GM06990 (cell line): ENCODE results near the gene ZNF84.

Experiments used
- DNase-seq: peaks from one replicate; pipeline ENCODE4 v3.0.0-alpha.2; 2011; ENCODE audit not compliant: insufficient read length; ENCODE audit errors: extremely low read depth
- H3K27me3 ChIP-seq: replicated peaks from 2 replicates; pipeline ENCODE4 v1.6.0; 2011; ENCODE audit warnings: low read length; ENCODE audit not compliant: control insufficient read depth, insufficient read depth
- H3K36me3 ChIP-seq: 2 replicates; pipeline ENCODE4 v1.5.1; 2011; ENCODE audit warnings: low read length; ENCODE audit not compliant: control insufficient read depth, insufficient read depth
- H3K4me3 ChIP-seq: replicated peaks from 2 replicates; pipeline ENCODE4 v1.5.1; 2011; ENCODE audit warnings: low read depth, mild to moderate bottlenecking, control low read depth, low read length
- TF ChIP-seq, protein P1 (sequence below): IDR thresholded peaks from 2 replicates; pipeline ENCODE4 v1.5.1; 2011; ENCODE audit warnings: low read length, control low read depth, mild to moderate bottlenecking, inconsistent platforms; ENCODE audit not compliant: insufficient read depth, poor library complexity, severe bottlenecking

ZNF84 gene

DNA sequence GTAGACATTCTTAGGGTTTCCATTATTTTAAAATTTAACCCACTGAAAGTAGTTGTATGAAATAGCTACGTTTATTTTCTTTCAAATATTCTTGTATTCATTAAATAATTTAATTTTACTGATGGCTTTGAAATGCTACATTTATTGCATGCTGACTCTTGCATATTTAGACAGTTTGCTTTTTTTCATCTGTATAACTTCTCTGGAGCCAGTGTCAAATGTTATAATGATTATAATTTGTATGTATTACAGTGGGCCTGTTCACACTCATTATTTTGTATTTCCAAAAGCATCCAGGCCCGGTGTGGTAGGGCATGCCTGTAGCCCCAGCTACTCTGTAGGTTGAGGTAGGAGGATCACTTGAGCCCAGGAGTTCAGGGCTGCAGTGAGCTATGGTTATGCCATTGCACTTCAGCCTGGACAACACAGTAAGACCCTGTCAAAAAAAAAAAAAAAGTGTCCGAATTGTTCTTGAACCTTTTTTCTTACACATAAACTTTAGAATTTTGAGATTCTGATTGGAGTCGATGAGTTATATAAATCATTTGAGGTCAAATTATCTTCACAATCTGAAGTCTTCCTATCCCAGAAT, 905 bp downstream of the ZNF84 start:
- TF ChIP-seq, protein P1, sequence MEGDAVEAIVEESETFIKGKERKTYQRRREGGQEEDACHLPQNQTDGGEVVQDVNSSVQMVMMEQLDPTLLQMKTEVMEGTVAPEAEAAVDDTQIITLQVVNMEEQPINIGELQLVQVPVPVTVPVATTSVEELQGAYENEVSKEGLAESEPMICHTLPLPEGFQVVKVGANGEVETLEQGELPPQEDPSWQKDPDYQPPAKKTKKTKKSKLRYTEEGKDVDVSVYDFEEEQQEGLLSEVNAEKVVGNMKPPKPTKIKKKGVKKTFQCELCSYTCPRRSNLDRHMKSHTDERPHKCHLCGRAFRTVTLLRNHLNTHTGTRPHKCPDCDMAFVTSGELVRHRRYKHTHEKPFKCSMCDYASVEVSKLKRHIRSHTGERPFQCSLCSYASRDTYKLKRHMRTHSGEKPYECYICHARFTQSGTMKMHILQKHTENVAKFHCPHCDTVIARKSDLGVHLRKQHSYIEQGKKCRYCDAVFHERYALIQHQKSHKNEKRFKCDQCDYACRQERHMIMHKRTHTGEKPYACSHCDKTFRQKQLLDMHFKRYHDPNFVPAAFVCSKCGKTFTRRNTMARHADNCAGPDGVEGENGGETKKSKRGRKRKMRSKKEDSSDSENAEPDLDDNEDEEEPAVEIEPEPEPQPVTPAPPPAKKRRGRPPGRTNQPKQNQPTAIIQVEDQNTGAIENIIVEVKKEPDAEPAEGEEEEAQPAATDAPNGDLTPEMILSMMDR = no peak

GRCh38 chr12:133046698-133047097, 9.4 kb downstream of the ZNF84 start:
- DNase-seq = no peak
- H3K4me3 ChIP-seq = no peak overlapping the region
- no peaks in the 10 kb centered on the region for H3K27me3 ChIP-seq
- peaks cover 21% of the 10 kb centered on the region for H3K36me3 ChIP-seq
- TF ChIP-seq, protein P1 = no peak

More for the DNA sequence above, 905 bp downstream of the ZNF84 start:
- H3K4me3 ChIP-seq = peak overlapping the region; percentile 79
- H3K36me3 ChIP-seq = peaks cover 2% of the 10 kb centered on the region
- DNase-seq = no peak
- H3K27me3 ChIP-seq = no peaks in the 10 kb centered on the region

DNA sequence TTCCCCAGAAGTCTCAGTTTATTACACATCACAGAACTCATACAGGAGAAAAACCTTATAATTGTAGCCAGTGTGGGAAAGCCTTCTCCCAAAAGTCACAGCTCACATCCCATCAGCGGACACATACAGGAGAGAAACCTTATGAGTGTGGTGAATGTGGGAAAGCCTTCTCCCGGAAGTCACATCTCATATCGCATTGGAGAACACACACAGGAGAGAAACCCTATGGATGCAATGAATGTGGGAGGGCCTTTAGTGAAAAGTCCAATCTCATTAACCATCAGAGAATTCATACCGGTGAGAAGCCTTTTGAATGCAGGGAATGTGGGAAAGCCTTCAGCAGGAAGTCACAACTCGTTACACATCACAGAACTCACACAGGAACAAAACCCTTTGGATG, 20.1 kb downstream of the ZNF84 start:
- no peak for DNase-seq
- H3K4me3 ChIP-seq = no peak overlapping the region
- H3K36me3 ChIP-seq = peaks cover 5% of the 10 kb centered on the region
- TF ChIP-seq, protein P1 = no peak
- H3K27me3 ChIP-seq = no peaks in the 10 kb centered on the region

DNA sequence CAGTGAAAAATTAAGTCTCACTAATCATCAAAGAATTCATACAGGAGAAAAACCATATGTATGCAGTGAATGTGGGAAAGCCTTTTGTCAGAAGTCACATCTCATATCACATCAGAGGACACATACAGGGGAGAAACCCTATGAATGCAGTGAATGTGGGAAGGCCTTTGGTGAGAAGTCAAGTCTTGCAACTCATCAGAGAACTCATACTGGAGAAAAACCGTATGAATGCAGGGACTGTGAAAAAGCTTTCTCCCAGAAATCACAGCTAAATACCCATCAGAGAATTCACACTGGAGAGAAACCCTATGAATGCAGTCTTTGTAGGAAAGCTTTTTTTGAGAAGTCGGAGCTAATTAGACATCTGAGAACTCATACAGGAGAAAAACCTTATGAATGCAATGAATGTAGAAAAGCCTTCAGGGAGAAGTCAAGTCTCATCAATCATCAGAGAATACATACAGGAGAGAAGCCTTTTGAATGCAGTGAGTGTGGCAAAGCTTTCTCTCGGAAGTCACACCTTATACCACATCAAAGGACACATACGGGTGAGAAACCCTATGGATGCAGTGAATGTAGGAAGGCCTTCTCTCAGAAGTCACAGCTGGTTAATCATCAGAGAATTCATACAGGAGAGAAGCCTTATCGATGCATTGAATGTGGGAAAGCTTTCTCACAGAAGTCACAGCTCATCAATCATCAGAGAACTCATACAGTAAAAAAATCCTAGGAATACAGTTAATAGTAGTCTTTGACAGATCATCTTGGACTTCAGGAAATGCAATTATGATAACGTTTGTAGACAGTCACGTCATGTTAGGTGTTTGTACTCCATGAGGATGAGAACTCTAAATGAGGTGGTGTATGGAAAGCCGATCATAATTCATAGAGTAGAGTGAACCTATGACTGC, 21.1 kb downstream of the ZNF84 start:
- peaks cover 4% of the 10 kb centered on the region for H3K36me3 ChIP-seq
- no peak for DNase-seq
- no peaks in the 10 kb centered on the region for H3K27me3 ChIP-seq
- TF ChIP-seq, protein P1 = no peak
- H3K4me3 ChIP-seq = no peak overlapping the region

DNA sequence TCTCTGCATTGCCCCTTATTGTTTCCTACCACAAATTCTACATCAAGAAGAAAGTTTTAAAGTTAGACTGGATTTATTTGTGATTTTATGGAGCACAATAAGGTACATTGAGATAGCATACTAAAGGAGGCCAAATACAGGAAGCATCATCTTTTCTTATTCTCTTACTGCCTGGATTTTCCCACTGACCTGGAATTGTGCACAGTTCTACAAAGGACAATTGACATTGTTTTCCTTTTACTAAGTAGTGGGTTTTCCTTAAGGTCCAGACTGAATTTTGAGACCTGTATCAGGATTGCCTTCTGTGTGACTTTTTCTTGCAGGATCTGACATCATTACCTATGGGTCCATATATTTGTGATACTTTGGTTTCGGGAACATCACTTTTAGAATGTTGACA, 24.6 kb downstream of the ZNF84 start:
- H3K36me3 ChIP-seq = no peaks in the 10 kb centered on the region; the same call in 1 of the 2 replicates
- TF ChIP-seq, protein P1 = no peak

More for the DNA sequence above, 24.6 kb downstream of the ZNF84 start:
- no peak for DNase-seq
- H3K4me3 ChIP-seq = no peak overlapping the region
- no peaks in the 10 kb centered on the region for H3K27me3 ChIP-seq
